Esophagus squamous epithelium (tissue), 4 donors: ENCODE results near the gene KRTAP5-6.

Source experiments
- CTCF ChIP-seq, 6 experiments: fragments of 450-650 bp in 4 of 6; fragments of 200-600 bp in 2 of 6; sonication (generic) in 2 of 6; IDR thresholded peaks; one replicate each; pipeline ENCODE4 v1.5.1; 2016 to 2019; ENCODE audit warnings: antibody characterized with exemption in 6 of 6, mild to moderate bottlenecking in 4 of 6, moderate library complexity in 4 of 6
- POLR2A ChIP-seq, 4 donors: fragments of 450-650 bp; IDR thresholded peaks; one replicate each; pipeline ENCODE4 v1.6.1; 2017; ENCODE audit warnings: antibody characterized with exemption in 4 of 4, mild to moderate bottlenecking in 4 of 4, moderate library complexity in 3 of 4

DNA sequence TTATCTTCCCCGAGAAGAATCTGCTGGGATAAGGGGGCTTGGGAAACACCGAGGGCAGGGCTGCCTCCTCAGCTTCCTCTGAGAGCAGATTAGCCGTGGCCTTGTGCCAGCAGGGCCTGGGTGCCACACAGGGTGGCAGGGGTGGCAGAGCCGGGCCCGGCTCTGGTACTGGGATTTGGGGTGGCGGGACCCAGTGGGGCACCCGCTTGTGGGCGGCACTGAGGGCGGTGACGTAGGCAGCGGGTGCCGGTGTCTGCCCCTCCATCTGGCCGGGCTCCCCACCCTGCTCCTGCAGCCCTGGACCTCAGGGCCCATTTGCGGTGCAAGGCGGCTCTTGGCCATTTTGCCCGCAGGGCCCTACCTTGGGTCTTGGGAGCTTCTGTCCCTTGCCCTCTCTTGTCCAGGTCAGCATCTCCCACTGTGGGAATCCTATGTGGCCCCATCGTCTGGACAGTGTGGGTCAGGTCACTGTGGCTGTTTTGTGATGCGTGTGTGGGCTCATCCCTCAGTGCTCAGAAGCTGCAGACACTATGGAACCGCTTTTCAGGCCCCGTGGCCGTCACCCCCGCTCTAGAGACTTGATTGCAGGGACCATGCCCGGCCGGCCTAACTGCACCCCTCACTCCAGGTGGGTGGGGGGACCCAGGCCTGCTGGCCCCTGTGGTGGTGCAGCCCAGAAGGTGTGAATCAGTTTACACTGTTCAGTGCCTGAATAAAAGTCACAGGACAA, 29.7 kb upstream of the KRTAP5-6 start:
- TF ChIP-seq POLR2A (IDR thresholded peaks at IDR 0.05) (no peak), CTCF (IDR thresholded peaks at IDR 0.05) (no peak)
